ENCODE data around the gene EMD. TPM values are rescaled to one million over a fixed set of nuclear protein-coding genes. Genes with fewer than 3 reads are reported as not detected.

Gene EMD
- total and polyA plus RNA-seq, 12 donors: 7.7 to 95.2 (median 52.6) TPM

DNA sequence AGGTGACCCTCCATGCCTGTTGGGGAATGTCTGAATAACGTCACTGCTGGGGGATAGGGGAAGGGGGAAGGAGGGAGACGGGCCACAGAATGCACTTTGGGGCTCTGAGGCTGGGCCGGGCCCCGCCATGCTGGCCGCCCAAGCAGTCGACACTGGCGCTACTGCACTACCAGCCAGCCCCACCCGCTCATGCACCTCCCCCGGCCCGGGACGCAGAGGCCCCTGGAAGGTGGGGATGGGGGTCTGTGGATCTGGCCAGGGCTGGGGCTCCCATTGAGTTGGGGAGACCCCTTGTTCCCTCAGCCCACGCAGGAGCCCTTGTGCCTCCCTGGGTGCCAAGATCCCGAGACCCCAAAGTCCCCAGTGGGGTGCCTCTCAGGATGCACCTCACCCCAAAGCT is 22.5 kb upstream of the EMD start:
- Histone ChIP-seq H3K4me3 (no peak overlapping the region), H3K36me3 (replicated peaks in 1 of 2) (peaks cover 0 to 94% of the 10 kb centered on the region in 2 donors), H3K4me1 (replicated peaks in 1 of 2) (no peaks in the 10 kb centered on the region), H3K27me3 (no peaks in the 10 kb centered on the region), H3K9me3 (replicated peaks in 1 of 3) (no peaks in the 10 kb centered on the region), H3K27ac (no peak overlapping the region)
- intact Hi-C loops (cut with DNase I): no loop called here
- DNase-seq: no peak
- WGBS, 4 donors: 68 to 100% (median 85%) methylated on average over 1 to 13 of the region's 13 CpGs
- TF ChIP-seq, protein P1, sequence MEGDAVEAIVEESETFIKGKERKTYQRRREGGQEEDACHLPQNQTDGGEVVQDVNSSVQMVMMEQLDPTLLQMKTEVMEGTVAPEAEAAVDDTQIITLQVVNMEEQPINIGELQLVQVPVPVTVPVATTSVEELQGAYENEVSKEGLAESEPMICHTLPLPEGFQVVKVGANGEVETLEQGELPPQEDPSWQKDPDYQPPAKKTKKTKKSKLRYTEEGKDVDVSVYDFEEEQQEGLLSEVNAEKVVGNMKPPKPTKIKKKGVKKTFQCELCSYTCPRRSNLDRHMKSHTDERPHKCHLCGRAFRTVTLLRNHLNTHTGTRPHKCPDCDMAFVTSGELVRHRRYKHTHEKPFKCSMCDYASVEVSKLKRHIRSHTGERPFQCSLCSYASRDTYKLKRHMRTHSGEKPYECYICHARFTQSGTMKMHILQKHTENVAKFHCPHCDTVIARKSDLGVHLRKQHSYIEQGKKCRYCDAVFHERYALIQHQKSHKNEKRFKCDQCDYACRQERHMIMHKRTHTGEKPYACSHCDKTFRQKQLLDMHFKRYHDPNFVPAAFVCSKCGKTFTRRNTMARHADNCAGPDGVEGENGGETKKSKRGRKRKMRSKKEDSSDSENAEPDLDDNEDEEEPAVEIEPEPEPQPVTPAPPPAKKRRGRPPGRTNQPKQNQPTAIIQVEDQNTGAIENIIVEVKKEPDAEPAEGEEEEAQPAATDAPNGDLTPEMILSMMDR (IDR thresholded peaks at IDR 0.05): no peak
- no peak for TF ChIP-seq POLR2A (IDR thresholded peaks at IDR 0.05)

DNA sequence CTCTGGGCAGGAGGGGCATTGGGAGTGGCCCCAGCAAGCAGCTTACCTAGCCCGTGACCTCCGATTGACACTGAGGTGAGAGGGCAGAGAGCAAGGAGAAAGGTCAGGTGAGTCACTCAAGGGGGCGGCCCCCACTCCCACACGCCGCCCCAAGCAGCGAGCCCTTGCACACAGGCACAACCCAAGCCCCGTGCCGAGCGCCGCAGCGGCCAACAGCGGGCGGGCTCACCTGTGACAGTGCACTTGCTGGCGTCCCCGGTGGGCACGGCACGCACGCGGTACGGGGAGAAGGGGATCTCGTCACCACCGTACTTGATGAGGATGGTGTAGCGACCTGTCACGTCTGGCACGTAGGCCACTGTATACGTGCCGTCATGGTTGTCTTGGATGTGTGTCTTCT is 21.9 kb upstream of the EMD start:
- intact Hi-C loops (cut with DNase I): no loop called here
- 89 to 95% (median 94%) methylated on average over 25 to 27 of the region's 27 CpGs; no CpG with 5 or more reads in 1 of the 4 donors for WGBS, 4 donors
- TF ChIP-seq POLR2A (IDR thresholded peaks at IDR 0.05): no peak
- TF ChIP-seq, protein P1 (IDR thresholded peaks at IDR 0.05): no peak
- no peaks in the 10 kb centered on the region for H3K4me1 ChIP-seq (replicated peaks in 1 of 2)
- H3K9me3 ChIP-seq (replicated peaks in 1 of 3): no peaks in the 10 kb centered on the region
- H3K27me3 ChIP-seq: no peaks in the 10 kb centered on the region
- H3K36me3 ChIP-seq (replicated peaks in 1 of 2): peaks cover 0 to 94% of the 10 kb centered on the region in 2 donors
- no peak overlapping the region for H3K27ac ChIP-seq
- DNase-seq: no peak
- no peak overlapping the region for H3K4me3 ChIP-seq

GRCh38 chrX:154358011-154358410 is 21.1 kb upstream of the EMD start:
- Histone ChIP-seq H3K4me1 (replicated peaks in 1 of 2) (no peaks in the 10 kb centered on the region), H3K36me3 (replicated peaks in 1 of 2) (peaks cover 0 to 94% of the 10 kb centered on the region in 2 donors), H3K27me3 (no peaks in the 10 kb centered on the region), H3K4me3 (no peak overlapping the region), H3K9me3 (replicated peaks in 1 of 3) (no peaks in the 10 kb centered on the region), H3K27ac (no peak overlapping the region)
- no peak for DNase-seq
- intact Hi-C loops (cut with DNase I): no loop called here
- TF ChIP-seq, protein P1 (IDR thresholded peaks at IDR 0.05): no peak
- TF ChIP-seq POLR2A (IDR thresholded peaks at IDR 0.05): no peak
- 73 to 81% (median 80%) methylated on average over 3 to 11 of the region's 11 CpGs; no CpG with 5 or more reads in 1 of the 4 donors for WGBS, 4 donors

DNA sequence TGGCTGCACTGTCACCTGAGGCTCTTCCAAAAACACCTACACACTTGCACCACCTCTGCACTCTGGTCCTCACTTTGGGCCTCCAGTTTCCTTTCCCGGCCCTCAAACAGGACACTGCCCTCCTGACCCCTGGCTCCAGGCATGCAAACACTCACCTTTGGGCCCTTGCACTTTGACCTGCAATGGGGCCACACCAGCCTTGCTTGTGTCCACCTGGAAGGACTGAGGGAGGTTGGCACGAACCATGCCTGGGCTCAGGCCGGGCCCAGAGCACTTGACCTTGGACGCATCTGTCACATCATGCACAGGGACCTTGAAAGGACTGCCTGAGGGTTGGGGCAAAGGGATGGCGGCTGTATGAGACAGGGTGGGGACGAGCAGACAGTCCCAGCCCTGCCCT is 20.3 kb upstream of the EMD start:
- WGBS, 4 donors: 53 to 83% (median 76%) methylated on average over 1 to 6 of the region's 6 CpGs
- H3K27ac ChIP-seq: no peak overlapping the region
- no peak for DNase-seq
- intact Hi-C loops (cut with DNase I): no loop called here
- H3K36me3 ChIP-seq (replicated peaks in 1 of 2): peaks cover 0 to 94% of the 10 kb centered on the region in 2 donors
- H3K9me3 ChIP-seq (replicated peaks in 1 of 3): no peaks in the 10 kb centered on the region
- no peaks in the 10 kb centered on the region for H3K27me3 ChIP-seq
- TF ChIP-seq POLR2A (IDR thresholded peaks at IDR 0.05): no peak
- TF ChIP-seq, protein P1 (IDR thresholded peaks at IDR 0.05): no peak
- no peak overlapping the region for H3K4me3 ChIP-seq
- H3K4me1 ChIP-seq (replicated peaks in 1 of 2): no peaks in the 10 kb centered on the region
